H1 (cell line): ENCODE data around the gene CAMK2D.

ENCODE experiments used
- CREB1 ChIP-seq: IDR thresholded peaks from 2 replicates; pipeline ENCODE4 v1.6.1; 2012; ENCODE audit warnings: inconsistent platforms
- HDAC2 ChIP-seq, 2 experiments: fragments of 300-600 bp in 1 of 2; sonication (generic) in 1 of 2; IDR thresholded peaks; 2 replicates each; pipeline ENCODE4 v1.6.1; 2011 to 2012; ENCODE audit warnings: low read depth in 2 of 2, low read length in 2 of 2, mild to moderate bottlenecking in 2 of 2, moderate library complexity in 2 of 2, borderline replicate concordance in 1 of 2, inconsistent platforms in 1 of 2
- NRF1 ChIP-seq: IDR thresholded peaks from 2 replicates; pipeline ENCODE4 v1.6.1; 2011; ENCODE audit warnings: mild to moderate bottlenecking, low read depth, low read length, improper control_type of control experiment
- PHF8 ChIP-seq: fragments of 200-600 bp; sonication (generic); conservative IDR thresholded peaks from 2 replicates; pipeline ENCODE4 v1.7.1; 2012; ENCODE audit warnings: low read depth, mild to moderate bottlenecking, inconsistent platforms, low read length, moderate library complexity
- POLR2A ChIP-seq, 2 experiments: IDR thresholded peaks; 1 replicate in 1 of 2; 2 replicates in 1 of 2; pipeline ENCODE4 v1.6.1; 2011; ENCODE audit warnings: low read depth in 2 of 2, low read length in 2 of 2, mild to moderate bottlenecking in 2 of 2; ENCODE audit errors: control extremely low read depth in 1 of 2
- POLR2AphosphoS5 ChIP-seq: IDR thresholded peaks from 2 replicates; pipeline ENCODE4 v1.6.1; 2011; ENCODE audit warnings: low read depth, low read length
- RAD21 ChIP-seq, 2 experiments: IDR thresholded peaks in 1 of 2; conservative IDR thresholded peaks in 1 of 2; 2 replicates each; pipeline ENCODE4 v1.6.1; 2011; ENCODE audit warnings: low read depth in 2 of 2, low read length in 2 of 2, improper control_type of control experiment in 1 of 2, inconsistent platforms in 1 of 2, mild to moderate bottlenecking in 1 of 2, moderate library complexity in 1 of 2
- RFX5 ChIP-seq: IDR thresholded peaks from 2 replicates; pipeline ENCODE4 v1.6.1; 2011; ENCODE audit warnings: low read depth, low read length, improper control_type of control experiment, borderline replicate concordance
- RXRA ChIP-seq: IDR thresholded peaks from 2 replicates; pipeline ENCODE4 v1.6.1; 2011; ENCODE audit warnings: low read depth, mild to moderate bottlenecking, low read length, moderate library complexity; ENCODE audit not compliant: insufficient read depth
- SIN3A ChIP-seq, 2 experiments: IDR thresholded peaks in 1 of 2; conservative IDR thresholded peaks in 1 of 2; 2 replicates each; pipeline ENCODE4 v1.6.1; 2011 to 2012; ENCODE audit warnings: low read length in 2 of 2, improper control_type of control experiment in 1 of 2, low read depth in 1 of 2, mild to moderate bottlenecking in 1 of 2
- TF ChIP-seq, protein P1 (sequence below): IDR thresholded peaks from 2 replicates; pipeline ENCODE4 v1.6.1; 2012; ENCODE audit warnings: inconsistent platforms
- TF ChIP-seq, protein P2 (sequence below), 3 experiments: IDR thresholded peaks; 1 replicate in 2 of 3; 2 replicates in 1 of 3; pipeline versions ENCODE4 v1.5.1 to v1.6.1; 2011; ENCODE audit warnings: low read length in 3 of 3, mild to moderate bottlenecking in 3 of 3, inconsistent platforms in 2 of 3, low read depth in 1 of 3, moderate library complexity in 1 of 3; ENCODE audit not compliant: insufficient read depth in 1 of 3; ENCODE audit errors: control extremely low read depth in 1 of 3

GRCh38 chr4:113634081-113634969 lies 127.2 kb downstream of the CAMK2D start:
- no peak for TF ChIP-seq RXRA
- TF ChIP-seq, protein P1, sequence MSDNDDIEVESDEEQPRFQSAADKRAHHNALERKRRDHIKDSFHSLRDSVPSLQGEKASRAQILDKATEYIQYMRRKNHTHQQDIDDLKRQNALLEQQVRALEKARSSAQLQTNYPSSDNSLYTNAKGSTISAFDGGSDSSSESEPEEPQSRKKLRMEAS: no peak
- TF ChIP-seq HDAC2 (IDR thresholded peaks at IDR 0.05; ENCODE audit: borderline replicate concordance in 1 of 2, low read depth in 2 of 2, low read length in 2 of 2): no peak
- no peak for TF ChIP-seq RAD21 (IDR thresholded peaks at IDR 0.05 in 1 of 2, conservative IDR thresholded peaks at IDR 0.05 in 1 of 2; ENCODE audit: low read depth in 2 of 2, low read length in 2 of 2)
- TF ChIP-seq, protein P2, sequence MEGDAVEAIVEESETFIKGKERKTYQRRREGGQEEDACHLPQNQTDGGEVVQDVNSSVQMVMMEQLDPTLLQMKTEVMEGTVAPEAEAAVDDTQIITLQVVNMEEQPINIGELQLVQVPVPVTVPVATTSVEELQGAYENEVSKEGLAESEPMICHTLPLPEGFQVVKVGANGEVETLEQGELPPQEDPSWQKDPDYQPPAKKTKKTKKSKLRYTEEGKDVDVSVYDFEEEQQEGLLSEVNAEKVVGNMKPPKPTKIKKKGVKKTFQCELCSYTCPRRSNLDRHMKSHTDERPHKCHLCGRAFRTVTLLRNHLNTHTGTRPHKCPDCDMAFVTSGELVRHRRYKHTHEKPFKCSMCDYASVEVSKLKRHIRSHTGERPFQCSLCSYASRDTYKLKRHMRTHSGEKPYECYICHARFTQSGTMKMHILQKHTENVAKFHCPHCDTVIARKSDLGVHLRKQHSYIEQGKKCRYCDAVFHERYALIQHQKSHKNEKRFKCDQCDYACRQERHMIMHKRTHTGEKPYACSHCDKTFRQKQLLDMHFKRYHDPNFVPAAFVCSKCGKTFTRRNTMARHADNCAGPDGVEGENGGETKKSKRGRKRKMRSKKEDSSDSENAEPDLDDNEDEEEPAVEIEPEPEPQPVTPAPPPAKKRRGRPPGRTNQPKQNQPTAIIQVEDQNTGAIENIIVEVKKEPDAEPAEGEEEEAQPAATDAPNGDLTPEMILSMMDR (IDR thresholded peaks at IDR 0.05; ENCODE audit: control extremely low read depth in 1 of 3, insufficient read depth in 1 of 3, low read depth in 1 of 3, low read length in 3 of 3): no peak
- no peak for TF ChIP-seq RFX5
- no peak for TF ChIP-seq SIN3A (conservative IDR thresholded peaks at IDR 0.05 in 1 of 2, IDR thresholded peaks at IDR 0.05 in 1 of 2; ENCODE audit: low read depth in 1 of 2, low read length in 2 of 2)
- TF ChIP-seq CREB1: no peak
- no peak for TF ChIP-seq POLR2A (IDR thresholded peaks at IDR 0.05; ENCODE audit: control extremely low read depth in 1 of 2, low read depth in 2 of 2, low read length in 2 of 2)
- no peak for TF ChIP-seq PHF8
- no peak for TF ChIP-seq POLR2AphosphoS5
- TF ChIP-seq NRF1: no peak
